WTC11 (cell line): ENCODE measurements around the gene R3HCC1L. TPM values are rescaled to one million over a fixed set of nuclear protein-coding genes. Genes with fewer than 3 reads are reported as not detected.

Experiments
- ATAC-seq: fragments of 200-7000 bp; cut with Tn5 transposase; 2 replicates; pipeline ENCODE4 v1.10.0; 2021; ENCODE audit warnings: mild to moderate bottlenecking, moderate library complexity
- CTCF ChIA-PET: fragments of 300-600 bp; sonication (Branson Sonifier 250); formaldehyde crosslinking; loops from one replicate; lab custom pipeline; 2021; ENCODE audit warnings: antibody characterized with exemption; lab: Charles Lee
- POLR2A ChIA-PET: fragments of 350-600 bp; sonication (Branson Sonifier 250); formaldehyde crosslinking; loops from one replicate; lab custom pipeline; 2021; ENCODE audit warnings: antibody characterized with exemption; lab: Charles Lee
- DNase-seq: peaks from one replicate; pipeline ENCODE4 v3.0.0; 2021; ENCODE audit warnings: low spot score
- H3K27ac Mint-ChIP-seq: 2 replicates; pipeline ENCODE4 v1.8.0; 2021; ENCODE audit warnings: mixed read lengths
- H3K27me3 Mint-ChIP-seq: 2 replicates; pipeline ENCODE4 v1.8.0; 2021; ENCODE audit warnings: low read depth, mild to moderate bottlenecking, moderate library complexity, mixed read lengths
- H3K36me3 Mint-ChIP-seq: 2 replicates; pipeline ENCODE4 v1.8.0; 2021; ENCODE audit warnings: mixed read lengths
- H3K4me1 Mint-ChIP-seq: 2 replicates; pipeline ENCODE4 v1.8.0; 2022; ENCODE audit warnings: mixed read lengths
- H3K4me3 Mint-ChIP-seq: 2 replicates; pipeline ENCODE4 v1.8.0; 2021; ENCODE audit warnings: mild to moderate bottlenecking, moderate library complexity, mixed read lengths
- H3K9me3 Mint-ChIP-seq: 2 replicates; pipeline ENCODE4 v1.8.0; 2021; ENCODE audit warnings: mixed read lengths
- CDX4 ChIP-seq: fragments of 250-450 bp; sonication (Bioruptor Pico); IDR thresholded peaks from 2 replicates; pipeline ENCODE4 v1.9.0; 2021; ENCODE audit warnings: moderate library complexity, mild to moderate bottlenecking, inconsistent platforms, borderline replicate concordance
- CREM ChIP-seq: sonication (generic); formaldehyde crosslinking; IDR thresholded peaks from 2 replicates; pipeline ENCODE4 v1.8.1; 2022; ENCODE audit warnings: mild to moderate bottlenecking, missing genetic modification reagents, moderate library complexity
- EMX1 ChIP-seq: fragments of 250-450 bp; sonication (Bioruptor Pico); IDR thresholded peaks from 2 replicates; pipeline ENCODE4 v1.8.0; 2021; ENCODE audit warnings: mild to moderate bottlenecking
- ERG ChIP-seq: fragments of 250-450 bp; sonication (Bioruptor Pico); IDR thresholded peaks from 2 replicates; pipeline ENCODE4 v1.8.0; 2021; ENCODE audit warnings: mild to moderate bottlenecking
- ETV6 ChIP-seq: sonication (generic); formaldehyde crosslinking; IDR thresholded peaks from 2 replicates; pipeline ENCODE4 v1.8.1; 2022; ENCODE audit warnings: mild to moderate bottlenecking, missing genetic modification reagents
- GRHL2 ChIP-seq: fragments of 250-450 bp; sonication (Bioruptor Pico); IDR thresholded peaks from 2 replicates; pipeline ENCODE4 v1.8.0; 2022; ENCODE audit warnings: mild to moderate bottlenecking, moderate library complexity; ENCODE audit not compliant: insufficient replicate concordance, severe bottlenecking
- HMGA2 ChIP-seq: fragments of 250-450 bp; sonication (Bioruptor Pico); IDR thresholded peaks from 2 replicates; pipeline ENCODE4 v1.4.0; 2021; ENCODE audit warnings: mild to moderate bottlenecking, moderate library complexity
- JAZF1 ChIP-seq: fragments of 250-450 bp; sonication (Bioruptor Pico); IDR thresholded peaks from 2 replicates; pipeline ENCODE4 v1.9.0; 2021; ENCODE audit warnings: moderate library complexity, mild to moderate bottlenecking, inconsistent platforms
- NR1H2 ChIP-seq: sonication (generic); formaldehyde crosslinking; IDR thresholded peaks from 2 replicates; pipeline ENCODE4 v1.9.0; 2021; ENCODE audit warnings: mild to moderate bottlenecking, moderate library complexity, missing genetic modification reagents
- NR2C2 ChIP-seq: sonication (generic); formaldehyde crosslinking; IDR thresholded peaks from 2 replicates; pipeline ENCODE4 v1.8.0; 2022; ENCODE audit warnings: mild to moderate bottlenecking, missing genetic modification reagents
- SOX15 ChIP-seq: fragments of 250-450 bp; sonication (Bioruptor Pico); IDR thresholded peaks from 2 replicates; pipeline ENCODE4 v1.9.0; 2021; ENCODE audit warnings: mild to moderate bottlenecking
- TCF7 ChIP-seq: sonication (generic); formaldehyde crosslinking; IDR thresholded peaks from 2 replicates; pipeline ENCODE4 v1.8.0; 2022; ENCODE audit warnings: mild to moderate bottlenecking, low read depth, missing genetic modification reagents, moderate library complexity
- TEAD1 ChIP-seq: sonication (generic); formaldehyde crosslinking; IDR thresholded peaks from 2 replicates; pipeline ENCODE4 v1.8.0; 2022; ENCODE audit warnings: mild to moderate bottlenecking, missing genetic modification reagents
- TEAD4 ChIP-seq: sonication (generic); formaldehyde crosslinking; IDR thresholded peaks from 2 replicates; pipeline ENCODE4 v1.8.0; 2022; ENCODE audit warnings: mild to moderate bottlenecking, missing genetic modification reagents
- ZNF138 ChIP-seq: sonication (generic); formaldehyde crosslinking; conservative IDR thresholded peaks from 2 replicates; pipeline ENCODE4 v1.8.1; 2022; ENCODE audit warnings: mild to moderate bottlenecking, moderate library complexity, missing genetic modification reagents
- ZNF219 ChIP-seq: sonication (generic); formaldehyde crosslinking; IDR thresholded peaks from 2 replicates; pipeline ENCODE4 v1.8.0; 2023; ENCODE audit warnings: missing genetic modification reagents, mild to moderate bottlenecking, borderline replicate concordance
- ZNF416 ChIP-seq: fragments of 250-450 bp; sonication (Bioruptor Pico); IDR thresholded peaks from 2 replicates; pipeline ENCODE4 v1.9.0; 2021; ENCODE audit warnings: mild to moderate bottlenecking, inconsistent platforms
- ZNF671 ChIP-seq: fragments of 250-450 bp; sonication (Bioruptor Pico); IDR thresholded peaks from 2 replicates; pipeline ENCODE4 v1.8.0; 2021; ENCODE audit warnings: mild to moderate bottlenecking
- total RNA-seq: library from RNA; stranded (reverse); gene quantifications from 3 replicates; pipeline ENCODE4 v1.2.3, GENCODE V29; 2021
- TF ChIP-seq, protein P1 (sequence below): sonication (generic); formaldehyde crosslinking; conservative IDR thresholded peaks from 2 replicates; pipeline ENCODE4 v1.8.1; 2022; ENCODE audit warnings: mild to moderate bottlenecking, missing genetic modification reagents
- TF ChIP-seq, protein P2 (sequence below): sonication (generic); formaldehyde crosslinking; IDR thresholded peaks from 2 replicates; pipeline ENCODE4 v1.8.0; 2022; ENCODE audit warnings: mild to moderate bottlenecking, missing genetic modification reagents
- TF ChIP-seq, protein P3 (sequence below): sonication (generic); formaldehyde crosslinking; IDR thresholded peaks from 2 replicates; pipeline ENCODE4 v1.8.1; 2023; ENCODE audit warnings: mild to moderate bottlenecking, missing genetic modification reagents, borderline replicate concordance
- TF ChIP-seq, protein P4 (sequence below): sonication (generic); formaldehyde crosslinking; IDR thresholded peaks from 2 replicates; pipeline ENCODE4 v1.8.0; 2022; ENCODE audit warnings: mild to moderate bottlenecking, missing genetic modification reagents

The R3HCC1L gene
- total RNA-seq, 1 experiment from 2014 or later = 14.7 TPM

GRCh38 chr10:98100476-98100875 is 34.0 kb upstream of the R3HCC1L start:
- DNase-seq (no peak), ATAC-seq (no peak)
- ChIA-PET CTCF (no interaction called here), POLR2A (no interaction called here)
- Mint-ChIP-seq H3K9me3 (no peaks in the 10 kb centered on the region), H3K4me3 (no peak overlapping the region), H3K36me3 (no peaks in the 10 kb centered on the region), H3K27ac (no peak overlapping the region), H3K4me1 (peaks cover 18% of the 10 kb centered on the region), H3K27me3 (no peaks in the 10 kb centered on the region)
- TF ChIP-seq ZNF416 = no peak
- TF ChIP-seq GRHL2 = no peak
- no peak for TF ChIP-seq ETV6 (CRISPR knock-in tag)
- TF ChIP-seq, protein P1, sequence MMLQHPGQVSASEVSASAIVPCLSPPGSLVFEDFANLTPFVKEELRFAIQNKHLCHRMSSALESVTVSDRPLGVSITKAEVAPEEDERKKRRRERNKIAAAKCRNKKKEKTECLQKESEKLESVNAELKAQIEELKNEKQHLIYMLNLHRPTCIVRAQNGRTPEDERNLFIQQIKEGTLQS (CRISPR knock-in tag) = no peak
- TF ChIP-seq, protein P2, sequence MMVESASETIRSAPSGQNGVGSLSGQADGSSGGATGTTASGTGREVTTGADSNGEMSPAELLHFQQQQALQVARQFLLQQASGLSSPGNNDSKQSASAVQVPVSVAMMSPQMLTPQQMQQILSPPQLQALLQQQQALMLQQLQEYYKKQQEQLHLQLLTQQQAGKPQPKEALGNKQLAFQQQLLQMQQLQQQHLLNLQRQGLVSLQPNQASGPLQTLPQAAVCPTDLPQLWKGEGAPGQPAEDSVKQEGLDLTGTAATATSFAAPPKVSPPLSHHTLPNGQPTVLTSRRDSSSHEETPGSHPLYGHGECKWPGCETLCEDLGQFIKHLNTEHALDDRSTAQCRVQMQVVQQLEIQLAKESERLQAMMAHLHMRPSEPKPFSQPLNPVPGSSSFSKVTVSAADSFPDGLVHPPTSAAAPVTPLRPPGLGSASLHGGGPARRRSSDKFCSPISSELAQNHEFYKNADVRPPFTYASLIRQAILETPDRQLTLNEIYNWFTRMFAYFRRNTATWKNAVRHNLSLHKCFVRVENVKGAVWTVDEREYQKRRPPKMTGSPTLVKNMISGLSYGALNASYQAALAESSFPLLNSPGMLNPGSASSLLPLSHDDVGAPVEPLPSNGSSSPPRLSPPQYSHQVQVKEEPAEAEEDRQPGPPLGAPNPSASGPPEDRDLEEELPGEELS (CRISPR knock-in tag) = no peak
- TF ChIP-seq ZNF138 (CRISPR knock-in tag) = no peak

DNA sequence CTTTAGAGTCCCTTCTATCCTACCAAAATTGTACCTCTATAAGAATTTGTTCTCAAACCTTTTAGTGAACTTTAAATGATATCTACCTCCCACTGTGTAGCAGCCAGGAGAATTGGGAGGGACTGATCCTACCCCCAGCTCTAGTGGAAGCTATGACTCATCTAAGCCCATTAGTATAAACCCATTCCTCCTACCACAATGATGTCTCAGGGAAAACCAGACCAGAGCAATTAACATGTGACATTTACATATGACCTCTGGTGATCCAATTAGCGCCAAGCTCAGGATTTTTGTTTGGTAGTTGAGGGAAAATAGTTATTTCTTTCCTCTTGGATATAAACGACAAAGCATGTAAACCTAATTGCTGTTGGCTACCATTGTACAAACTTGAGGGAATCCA is 33.1 kb upstream of the R3HCC1L start:
- TF ChIP-seq CREM (CRISPR knock-in tag) (no peak), CDX4 (no peak), SOX15 (no peak), JAZF1 (CRISPR knock-in tag) (no peak)
- Mint-ChIP-seq H3K27ac (no peak overlapping the region), H3K9me3 (0 out of 2 replicates have a peak, but pooled peaks cover under 1% of the 10 kb centered on the region), H3K36me3 (no peaks in the 10 kb centered on the region), H3K4me1 (peaks cover 20% of the 10 kb centered on the region), H3K27me3 (no peaks in the 10 kb centered on the region), H3K4me3 (no peak overlapping the region)
- ATAC-seq (no peak), DNase-seq (no peak)
- CTCF ChIA-PET = interaction anchor here (1.1 kb wide), 1 partner anchor 73 kb away, joined by 3 read pairs; no protein-coding TSS in a partner anchor
- POLR2A ChIA-PET = no interaction called here

GRCh38 chr10:98104125-98104524 is 30.3 kb upstream of the R3HCC1L start:
- H3K27ac Mint-ChIP-seq = no peak overlapping the region
- DNase-seq (no peak), ATAC-seq (no peak)
- peaks cover 10% of the 10 kb centered on the region; the same call in 1 of the 2 replicates for H3K9me3 Mint-ChIP-seq
- H3K4me3 Mint-ChIP-seq = no peak overlapping the region
- CTCF ChIA-PET = no interaction called here
- peaks cover 5% of the 10 kb centered on the region for H3K4me1 Mint-ChIP-seq
- H3K27me3 Mint-ChIP-seq = no peaks in the 10 kb centered on the region
- no peaks in the 10 kb centered on the region for H3K36me3 Mint-ChIP-seq
- POLR2A ChIA-PET = no interaction called here
- no peak for TF ChIP-seq JAZF1 (CRISPR knock-in tag)
- TF ChIP-seq, protein P3, sequence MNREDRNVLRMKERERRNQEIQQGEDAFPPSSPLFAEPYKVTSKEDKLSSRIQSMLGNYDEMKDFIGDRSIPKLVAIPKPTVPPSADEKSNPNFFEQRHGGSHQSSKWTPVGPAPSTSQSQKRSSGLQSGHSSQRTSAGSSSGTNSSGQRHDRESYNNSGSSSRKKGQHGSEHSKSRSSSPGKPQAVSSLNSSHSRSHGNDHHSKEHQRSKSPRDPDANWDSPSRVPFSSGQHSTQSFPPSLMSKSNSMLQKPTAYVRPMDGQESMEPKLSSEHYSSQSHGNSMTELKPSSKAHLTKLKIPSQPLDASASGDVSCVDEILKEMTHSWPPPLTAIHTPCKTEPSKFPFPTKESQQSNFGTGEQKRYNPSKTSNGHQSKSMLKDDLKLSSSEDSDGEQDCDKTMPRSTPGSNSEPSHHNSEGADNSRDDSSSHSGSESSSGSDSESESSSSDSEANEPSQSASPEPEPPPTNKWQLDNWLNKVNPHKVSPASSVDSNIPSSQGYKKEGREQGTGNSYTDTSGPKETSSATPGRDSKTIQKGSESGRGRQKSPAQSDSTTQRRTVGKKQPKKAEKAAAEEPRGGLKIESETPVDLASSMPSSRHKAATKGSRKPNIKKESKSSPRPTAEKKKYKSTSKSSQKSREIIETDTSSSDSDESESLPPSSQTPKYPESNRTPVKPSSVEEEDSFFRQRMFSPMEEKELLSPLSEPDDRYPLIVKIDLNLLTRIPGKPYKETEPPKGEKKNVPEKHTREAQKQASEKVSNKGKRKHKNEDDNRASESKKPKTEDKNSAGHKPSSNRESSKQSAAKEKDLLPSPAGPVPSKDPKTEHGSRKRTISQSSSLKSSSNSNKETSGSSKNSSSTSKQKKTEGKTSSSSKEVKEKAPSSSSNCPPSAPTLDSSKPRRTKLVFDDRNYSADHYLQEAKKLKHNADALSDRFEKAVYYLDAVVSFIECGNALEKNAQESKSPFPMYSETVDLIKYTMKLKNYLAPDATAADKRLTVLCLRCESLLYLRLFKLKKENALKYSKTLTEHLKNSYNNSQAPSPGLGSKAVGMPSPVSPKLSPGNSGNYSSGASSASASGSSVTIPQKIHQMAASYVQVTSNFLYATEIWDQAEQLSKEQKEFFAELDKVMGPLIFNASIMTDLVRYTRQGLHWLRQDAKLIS (CRISPR knock-in tag) = no peak
- TF ChIP-seq GRHL2 = no peak
- no peak for TF ChIP-seq EMX1 (CRISPR knock-in tag)
- TF ChIP-seq TCF7 (CRISPR knock-in tag) = no peak
- no peak for TF ChIP-seq ZNF219 (CRISPR knock-in tag)
- no peak for TF ChIP-seq TEAD1 (CRISPR knock-in tag)
- no peak for TF ChIP-seq NR1H2 (CRISPR knock-in tag)
- TF ChIP-seq NR2C2 (CRISPR knock-in tag) = no peak
- no peak for TF ChIP-seq ZNF671 (CRISPR knock-in tag)
- no peak for TF ChIP-seq HMGA2 (CRISPR knock-in tag)
- TF ChIP-seq, protein P4, sequence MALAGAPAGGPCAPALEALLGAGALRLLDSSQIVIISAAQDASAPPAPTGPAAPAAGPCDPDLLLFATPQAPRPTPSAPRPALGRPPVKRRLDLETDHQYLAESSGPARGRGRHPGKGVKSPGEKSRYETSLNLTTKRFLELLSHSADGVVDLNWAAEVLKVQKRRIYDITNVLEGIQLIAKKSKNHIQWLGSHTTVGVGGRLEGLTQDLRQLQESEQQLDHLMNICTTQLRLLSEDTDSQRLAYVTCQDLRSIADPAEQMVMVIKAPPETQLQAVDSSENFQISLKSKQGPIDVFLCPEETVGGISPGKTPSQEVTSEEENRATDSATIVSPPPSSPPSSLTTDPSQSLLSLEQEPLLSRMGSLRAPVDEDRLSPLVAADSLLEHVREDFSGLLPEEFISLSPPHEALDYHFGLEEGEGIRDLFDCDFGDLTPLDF (CRISPR knock-in tag) = no peak
- no peak for TF ChIP-seq TEAD4 (CRISPR knock-in tag)
- TF ChIP-seq ERG (CRISPR knock-in tag) = no peak
